Endothelial cell of umbilical vein (primary cell): ENCODE measurements around the gene OGFRL1. TPM values are rescaled to one million over a fixed set of nuclear protein-coding genes. Genes with fewer than 3 reads are reported as not detected.

ENCODE experiments used
- BruUV-seq: library from RNA; stranded (reverse); fragments of 400-500 nt; replicated peaks from 2 replicates; lab custom pipeline; 2021; lab: Mats Ljungman, UMichigan
- CTCF ChIA-PET: fragments of 300-600, 350-600 bp; sonication (Branson Sonifier 250); formaldehyde crosslinking; loops from one replicate; lab custom pipeline; 2021; ENCODE audit warnings: antibody characterized with exemption, inconsistent platforms; lab: Charles Lee
- POLR2A ChIA-PET: fragments of 300-600, 350-600 bp; sonication (Branson Sonifier 250); formaldehyde crosslinking; loops from one replicate; lab custom pipeline; 2021; ENCODE audit warnings: antibody characterized with exemption, inconsistent platforms; lab: Charles Lee
- DNase-seq: peaks from one replicate; pipeline ENCODE4 v3.0.0-alpha.2; 2011; ENCODE audit warnings: low read depth, low spot score
- FAIRE-seq: peaks from 2 replicates; lab custom pipeline; 2011; peaks lifted over from hg19 to GRCh38; lab: Jason Lieb, UNC
- H2AFZ ChIP-seq: 2 replicates; pipeline ENCODE4 v1.6.0; 2012; ENCODE audit warnings: low read depth, low read length, control low read depth, inconsistent platforms
- H3K27ac ChIP-seq: 2 replicates; pipeline ENCODE4 v1.5.1; 2011; ENCODE audit warnings: low read depth, mild to moderate bottlenecking, control low read depth, low read length, moderate library complexity; ENCODE audit not compliant: insufficient read depth
- H3K27me3 ChIP-seq, 2 experiments: 2 replicates each; pipeline versions ENCODE4 v1.6.0 to v1.6.1; 2011; ENCODE audit warnings: low read length in 2 of 2, mixed read lengths in 1 of 2; ENCODE audit not compliant: control insufficient read depth in 2 of 2, insufficient read depth in 2 of 2
- H3K36me3 ChIP-seq, 2 experiments: 2 replicates in 1 of 2; 3 replicates in 1 of 2; pipeline ENCODE4 v1.5.1; 2011; ENCODE audit warnings: low read length in 2 of 2, mild to moderate bottlenecking in 1 of 2, moderate library complexity in 1 of 2; ENCODE audit not compliant: control insufficient read depth in 2 of 2, insufficient read depth in 2 of 2; ENCODE audit errors: extremely low read depth in 1 of 2
- H3K4me1 ChIP-seq: 3 replicates; pipeline ENCODE4 v1.5.1; 2011; ENCODE audit warnings: mild to moderate bottlenecking, low read length; ENCODE audit not compliant: control insufficient read depth, insufficient read depth; ENCODE audit errors: extremely low read depth
- H3K4me2 ChIP-seq: 2 replicates; pipeline ENCODE4 v1.6.1; 2011; ENCODE audit warnings: low read length, control low read depth, mixed read lengths; ENCODE audit not compliant: insufficient read depth
- H3K4me3 ChIP-seq, 3 experiments: fragments of 200-600 bp in 1 of 3; sonication (generic), shearing (Covaris generic) in 1 of 3; replicated peaks in 1 of 3; 2 replicates each; pipeline ENCODE4 v1.5.1; 2011 to 2016; ENCODE audit warnings: control low read depth in 3 of 3, low read length in 3 of 3, mild to moderate bottlenecking in 2 of 3, inconsistent platforms in 1 of 3, low read depth in 1 of 3, moderate library complexity in 1 of 3; ENCODE audit not compliant: insufficient read depth in 1 of 3
- H3K79me2 ChIP-seq: 2 replicates; pipeline ENCODE4 v1.6.0; 2012; ENCODE audit warnings: low read length, inconsistent platforms; ENCODE audit not compliant: control insufficient read depth, insufficient read depth
- H3K9ac ChIP-seq: replicated peaks from 2 replicates; pipeline ENCODE3; 2011; ENCODE audit warnings: low read length, control low read depth; ENCODE audit not compliant: insufficient read depth; ENCODE audit errors: extremely low read depth
- H3K9me1 ChIP-seq: replicated peaks from 3 replicates; pipeline ENCODE4 v1.6.0; 2011; ENCODE audit warnings: mild to moderate bottlenecking, low read length; ENCODE audit not compliant: control insufficient read depth, insufficient read depth; ENCODE audit errors: extremely low read depth
- H3K9me3 ChIP-seq: replicated peaks from 2 replicates; pipeline ENCODE4 v1.5.1; 2012; ENCODE audit warnings: low read length, inconsistent platforms; ENCODE audit not compliant: control insufficient read depth, insufficient read depth
- H4K20me1 ChIP-seq: replicated peaks from 2 replicates; pipeline ENCODE3; 2011; ENCODE audit warnings: mild to moderate bottlenecking, low read length; ENCODE audit not compliant: control insufficient read depth, insufficient read depth; ENCODE audit errors: extremely low read depth
- CTCF ChIP-seq, 2 donors: IDR thresholded peaks; 1 replicate in 1 of 2; 2 replicates in 1 of 2; pipeline ENCODE4 v1.5.1; 2011; ENCODE audit warnings: low read length in 2 of 2, mild to moderate bottlenecking in 2 of 2, moderate library complexity in 2 of 2, control low read depth in 1 of 2, inconsistent platforms in 1 of 2, low read depth in 1 of 2; ENCODE audit not compliant: insufficient read depth in 1 of 2; ENCODE audit errors: extremely low read depth in 1 of 2
- EZH2 ChIP-seq: IDR thresholded peaks from 2 replicates; pipeline ENCODE4 v1.6.1; 2012; ENCODE audit warnings: borderline replicate concordance, low read depth, mild to moderate bottlenecking, moderate library complexity, low read length, inconsistent platforms; ENCODE audit not compliant: severe bottlenecking
- FOS ChIP-seq: IDR thresholded peaks from 2 replicates; pipeline ENCODE4 v1.6.1; 2011; ENCODE audit warnings: mild to moderate bottlenecking, low read length, moderate library complexity, borderline replicate concordance; ENCODE audit not compliant: insufficient read depth
- JUN ChIP-seq: IDR thresholded peaks from 2 replicates; pipeline ENCODE4 v1.6.1; 2011; ENCODE audit warnings: borderline replicate concordance, low read depth; ENCODE audit not compliant: insufficient read length, insufficient read depth
- MAX ChIP-seq: IDR thresholded peaks from 2 replicates; pipeline ENCODE4 v1.6.1; 2011; ENCODE audit not compliant: insufficient read depth, insufficient read length
- MYC ChIP-seq: IDR thresholded peaks from one replicate; pipeline ENCODE4 v1.6.1; 2011; ENCODE audit warnings: mild to moderate bottlenecking, low read depth, low read length
- POLR2A ChIP-seq: IDR thresholded peaks from 2 replicates; pipeline ENCODE4 v1.6.1; 2012; ENCODE audit warnings: low read depth, mild to moderate bottlenecking, control low read depth, low read length
- POLR2AphosphoS5 ChIP-seq: IDR thresholded peaks from 2 replicates; pipeline ENCODE4 v1.6.1; 2012; ENCODE audit warnings: low read depth, mild to moderate bottlenecking, control low read depth, low read length, moderate library complexity; ENCODE audit not compliant: insufficient read depth
- dilution Hi-C: fragments of 300-500 bp; cut with MboI; formaldehyde crosslinking; loops from one replicate; pipeline ENCODE4 v1.15.0; 2019; ENCODE audit warnings: low sequenced_read_pairs; ENCODE audit not compliant: extremely low pct_ligation_motif_present
- intact Hi-C: fragments of 100-400 bp; cut with micrococcal nuclease; formaldehyde crosslinking; loops from one replicate; pipeline ENCODE4 v1.10.0; 2022
- polyA plus RNA-seq, 4 experiments: library from polyadenylated mRNA; depleted of rRNA in 3 of 4; stranded (reverse) in 3 of 4; unstranded in 1 of 4; fragments of >200 nt; gene quantifications; 2 replicates each; pipeline versions ENCODE4 v1.2.1 to v1.2.3, GENCODE V29; 2011 to 2012; ENCODE audit warnings: missing spikeins in 1 of 4
- total RNA-seq: library from RNA; stranded (reverse); gene quantifications from 2 replicates; pipeline ENCODE4 v1.2.3, GENCODE V29; 2021

OGFRL1 gene
- total and polyA plus RNA-seq, 2 donors (not counting 3 experiments of a cell fraction or from before 2014, with no cell fraction given), result 3.4 to 19.4 TPM

DNA sequence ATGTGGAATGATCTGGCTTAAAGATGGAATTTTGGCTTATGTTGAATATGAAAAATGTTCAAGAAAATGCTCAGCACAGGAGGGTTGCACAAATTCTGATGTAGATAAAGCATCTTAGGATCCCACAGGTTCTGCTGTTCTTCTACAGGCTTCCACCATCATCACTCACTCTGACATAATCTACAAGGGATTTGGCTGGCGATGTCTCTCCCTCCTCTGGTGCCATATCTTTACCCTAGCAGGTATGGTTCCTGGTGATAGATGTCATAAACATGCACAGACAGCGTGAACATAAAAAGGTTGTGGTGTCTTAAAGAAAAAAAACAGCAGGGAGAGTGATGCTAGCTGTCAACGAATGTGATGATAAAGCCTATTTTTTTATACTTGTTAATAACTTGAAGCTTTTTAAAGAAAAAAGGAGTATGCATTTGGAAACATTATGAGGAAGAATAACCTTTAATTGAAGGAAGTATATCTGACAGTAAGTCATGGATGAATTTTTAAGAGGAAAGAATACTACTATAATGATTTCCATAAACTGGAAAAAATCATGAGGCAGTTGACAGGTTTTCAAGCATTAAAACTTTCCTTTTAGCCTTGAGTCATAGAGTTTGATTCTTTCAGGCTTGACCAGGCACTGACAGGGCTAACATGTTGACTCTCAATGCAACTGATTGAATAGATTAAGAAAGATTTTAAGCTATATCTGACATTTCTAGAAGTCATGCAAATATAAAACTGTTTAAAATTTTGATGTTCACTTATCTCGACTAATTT, 50.1 kb downstream of the OGFRL1 start:
- Histone ChIP-seq H3K4me2 (no peak overlapping the region), H3K36me3 (no peaks in the 10 kb centered on the region), H2AFZ (no peak overlapping the region), H3K9me1 (no peaks in the 10 kb centered on the region), H3K27ac (no peak overlapping the region), H3K4me1 (peaks cover 2% of the 10 kb centered on the region), H4K20me1 (no peaks in the 10 kb centered on the region), H3K9me3 (no peaks in the 10 kb centered on the region), H3K4me3 (no peak overlapping the region), H3K79me2 (no peaks in the 10 kb centered on the region), H3K27me3 (no peaks in the 10 kb centered on the region), H3K9ac (no peak overlapping the region)
- ChIA-PET POLR2A (no interaction called here), CTCF (no interaction called here)
- dilution Hi-C loops, result no loop called here
- BruUV-seq, result no TSS peak
- intact Hi-C loops, result no loop called here
- no peak for TF ChIP-seq CTCF (IDR thresholded peaks at IDR 0.05; ENCODE audit: extremely low read depth in 1 of 2, insufficient read depth in 1 of 2, low read depth in 1 of 2, low read length in 2 of 2)
- no peak for TF ChIP-seq FOS
- DNase-seq, result no peak
- FAIRE-seq, result no peak

DNA sequence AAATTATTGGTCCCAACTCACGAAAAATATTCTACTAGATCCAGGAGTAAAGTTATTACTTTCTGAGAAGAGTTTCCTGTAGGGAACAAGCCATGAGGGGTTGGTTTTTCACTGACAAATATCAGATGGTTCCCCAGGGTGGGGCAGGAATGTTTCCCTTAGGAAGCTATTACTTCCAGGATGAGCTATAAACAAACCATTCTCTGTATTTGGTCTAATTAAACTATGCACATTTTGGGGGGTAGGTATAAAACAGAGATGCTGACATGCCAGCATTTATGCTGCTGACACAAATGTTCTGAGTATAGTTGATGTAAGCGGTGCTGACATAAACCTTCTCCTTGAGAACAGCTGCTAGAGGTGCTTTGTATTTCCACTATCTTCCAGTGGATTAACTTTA, 54.2 kb downstream of the OGFRL1 start:
- Histone ChIP-seq H3K36me3 (no peaks in the 10 kb centered on the region), H3K27ac (no peak overlapping the region), H3K9me1 (no peaks in the 10 kb centered on the region), H3K9ac (no peak overlapping the region), H3K27me3 (no peaks in the 10 kb centered on the region), H3K4me3 (no peak overlapping the region), H3K9me3 (no peaks in the 10 kb centered on the region), H2AFZ (no peak overlapping the region), H3K4me2 (no peak overlapping the region), H4K20me1 (no peaks in the 10 kb centered on the region), H3K79me2 (no peaks in the 10 kb centered on the region), H3K4me1 (no peaks in the 10 kb centered on the region)
- dilution Hi-C loops (no loop called here), intact Hi-C loops (loop anchor here (10.0 kb wide), 1 partner anchor 388 kb away; the partner anchor contains the start of gene B3GAT2)
- ChIA-PET CTCF (interaction anchor here (3.2 kb wide), 1 partner anchor 152 kb away, joined by 14 read pairs; no protein-coding TSS in a partner anchor), POLR2A (no interaction called here)
- BruUV-seq, result no TSS peak
- FAIRE-seq (no peak), DNase-seq (no peak)
- no peak for TF ChIP-seq FOS
- TF ChIP-seq POLR2A, result no peak
- TF ChIP-seq MAX, result no peak
- TF ChIP-seq CTCF (IDR thresholded peaks at IDR 0.05; ENCODE audit: extremely low read depth in 1 of 2, insufficient read depth in 1 of 2, low read depth in 1 of 2, low read length in 2 of 2), result no peak
- no peak for TF ChIP-seq MYC
- TF ChIP-seq JUN, result no peak
- TF ChIP-seq POLR2AphosphoS5, result no peak
- TF ChIP-seq EZH2, result no peak
